ENCODE measurements around the gene SLC9A9. TPM values are rescaled to one million over a fixed set of nuclear protein-coding genes. Genes with fewer than 3 reads are reported as not detected.

SLC9A9 gene
- polyA plus RNA-seq, 1 of the 3 experiments (the other 2 are of a cell fraction): 0.05 TPM

DNA sequence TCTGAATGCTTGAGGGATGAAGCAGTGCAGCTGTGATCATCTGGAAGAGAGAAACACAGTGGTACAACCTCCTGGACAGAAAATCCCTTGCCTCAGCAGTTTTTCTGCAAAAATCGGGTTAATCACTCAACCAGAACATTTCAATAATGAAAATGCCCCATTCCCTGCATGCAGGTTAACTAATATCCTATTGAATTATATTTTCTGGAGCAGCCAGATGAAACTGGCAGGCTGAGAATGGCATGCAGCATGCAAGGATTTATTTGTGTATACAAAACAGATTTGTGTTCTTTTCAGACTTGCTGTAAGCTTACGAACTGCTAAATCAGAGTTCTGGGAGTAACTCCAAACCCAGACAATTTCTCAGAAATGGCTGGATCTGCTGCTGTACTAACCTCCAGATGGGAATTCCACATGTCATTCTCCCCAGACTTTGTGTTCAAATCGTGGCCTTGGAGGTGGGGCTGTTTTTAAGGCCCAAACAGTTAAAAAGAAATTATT lies 39.1 kb downstream of the SLC9A9 start:
- no peak for DNase-seq
- CTCF ChIA-PET: no interaction called here

DNA sequence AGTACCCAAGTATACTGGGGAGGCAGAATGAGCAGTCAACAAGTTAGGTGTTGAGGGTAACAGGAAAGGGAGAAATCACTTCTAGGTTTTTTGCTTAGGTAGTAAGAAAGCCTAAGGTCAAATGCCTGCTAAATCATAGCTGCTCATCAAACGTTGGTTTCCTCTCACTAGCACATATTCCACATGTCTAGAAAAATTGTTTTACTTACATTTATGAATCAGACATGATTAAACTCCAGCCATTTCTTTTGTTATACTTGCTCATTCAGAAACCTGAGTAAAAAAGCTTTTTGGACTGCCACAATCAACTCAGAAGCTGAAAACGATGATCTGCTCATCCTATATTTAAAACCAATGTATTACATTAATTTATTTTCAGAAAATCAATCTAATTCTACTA lies 40.2 kb downstream of the SLC9A9 start:
- WGBS (ENCODE audit: low lambda C conversion rate): 4% methylated on average over 2 of the region's 2 CpGs
- Histone ChIP-seq H3K4me3 (ENCODE audit: low read depth in 2 of 2, low read length in 1 of 2) (no peak overlapping the region), H2AFZ (ENCODE audit: low read depth) (no peak overlapping the region), H3K27me3 (ENCODE audit: insufficient read depth) (peaks cover 14% of the 10 kb centered on the region), H3K27ac (ENCODE audit: low read depth in 2 of 2, low read length in 1 of 2) (no peak overlapping the region), H3K79me2 (ENCODE audit: insufficient read depth) (no peaks in the 10 kb centered on the region), H3K36me3 (replicated peaks in 1 of 2; ENCODE audit: control insufficient read depth in 1 of 2, insufficient read depth in 2 of 2, low read length in 1 of 2) (no peaks in the 10 kb centered on the region), H3K9me3 (no peaks in the 10 kb centered on the region), H3K4me2 (no peak overlapping the region), H3K4me1 (ENCODE audit: control insufficient read depth in 1 of 2, insufficient read depth in 2 of 2, low read depth in 1 of 2, low read length in 1 of 2) (no peaks in the 10 kb centered on the region), H4K20me1 (ENCODE audit: insufficient read depth) (no peaks in the 10 kb centered on the region), H3F3A (replicated peaks; ENCODE audit: insufficient read depth) (no peaks in the 10 kb centered on the region), H3K9ac (no peak overlapping the region), H3K9me2 (no peaks in the 10 kb centered on the region)
- no peak for DNase-seq
- ChIA-PET CTCF (no interaction called here), POLR2A (no interaction called here)
- no peak for TF ChIP-seq TCF12 (IDR thresholded peaks at IDR 0.05)
- no peak for TF ChIP-seq RFX5 (IDR thresholded peaks at IDR 0.05; ENCODE audit: low read length)
- TF ChIP-seq, protein P1, sequence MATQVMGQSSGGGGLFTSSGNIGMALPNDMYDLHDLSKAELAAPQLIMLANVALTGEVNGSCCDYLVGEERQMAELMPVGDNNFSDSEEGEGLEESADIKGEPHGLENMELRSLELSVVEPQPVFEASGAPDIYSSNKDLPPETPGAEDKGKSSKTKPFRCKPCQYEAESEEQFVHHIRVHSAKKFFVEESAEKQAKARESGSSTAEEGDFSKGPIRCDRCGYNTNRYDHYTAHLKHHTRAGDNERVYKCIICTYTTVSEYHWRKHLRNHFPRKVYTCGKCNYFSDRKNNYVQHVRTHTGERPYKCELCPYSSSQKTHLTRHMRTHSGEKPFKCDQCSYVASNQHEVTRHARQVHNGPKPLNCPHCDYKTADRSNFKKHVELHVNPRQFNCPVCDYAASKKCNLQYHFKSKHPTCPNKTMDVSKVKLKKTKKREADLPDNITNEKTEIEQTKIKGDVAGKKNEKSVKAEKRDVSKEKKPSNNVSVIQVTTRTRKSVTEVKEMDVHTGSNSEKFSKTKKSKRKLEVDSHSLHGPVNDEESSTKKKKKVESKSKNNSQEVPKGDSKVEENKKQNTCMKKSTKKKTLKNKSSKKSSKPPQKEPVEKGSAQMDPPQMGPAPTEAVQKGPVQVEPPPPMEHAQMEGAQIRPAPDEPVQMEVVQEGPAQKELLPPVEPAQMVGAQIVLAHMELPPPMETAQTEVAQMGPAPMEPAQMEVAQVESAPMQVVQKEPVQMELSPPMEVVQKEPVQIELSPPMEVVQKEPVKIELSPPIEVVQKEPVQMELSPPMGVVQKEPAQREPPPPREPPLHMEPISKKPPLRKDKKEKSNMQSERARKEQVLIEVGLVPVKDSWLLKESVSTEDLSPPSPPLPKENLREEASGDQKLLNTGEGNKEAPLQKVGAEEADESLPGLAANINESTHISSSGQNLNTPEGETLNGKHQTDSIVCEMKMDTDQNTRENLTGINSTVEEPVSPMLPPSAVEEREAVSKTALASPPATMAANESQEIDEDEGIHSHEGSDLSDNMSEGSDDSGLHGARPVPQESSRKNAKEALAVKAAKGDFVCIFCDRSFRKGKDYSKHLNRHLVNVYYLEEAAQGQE (IDR thresholded peaks at IDR 0.05; ENCODE audit: low read depth, low read length): no peak
- TF ChIP-seq MXI1 (IDR thresholded peaks at IDR 0.05; ENCODE audit: low read depth, low read length): no peak
- TF ChIP-seq, protein P2, sequence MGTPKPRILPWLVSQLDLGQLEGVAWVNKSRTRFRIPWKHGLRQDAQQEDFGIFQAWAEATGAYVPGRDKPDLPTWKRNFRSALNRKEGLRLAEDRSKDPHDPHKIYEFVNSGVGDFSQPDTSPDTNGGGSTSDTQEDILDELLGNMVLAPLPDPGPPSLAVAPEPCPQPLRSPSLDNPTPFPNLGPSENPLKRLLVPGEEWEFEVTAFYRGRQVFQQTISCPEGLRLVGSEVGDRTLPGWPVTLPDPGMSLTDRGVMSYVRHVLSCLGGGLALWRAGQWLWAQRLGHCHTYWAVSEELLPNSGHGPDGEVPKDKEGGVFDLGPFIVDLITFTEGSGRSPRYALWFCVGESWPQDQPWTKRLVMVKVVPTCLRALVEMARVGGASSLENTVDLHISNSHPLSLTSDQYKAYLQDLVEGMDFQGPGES (IDR thresholded peaks at IDR 0.05; ENCODE audit: low read depth, low read length): no peak
- TF ChIP-seq TEAD4 (IDR thresholded peaks at IDR 0.05; ENCODE audit: borderline replicate concordance, insufficient read depth): no peak
- TF ChIP-seq MEF2A (IDR thresholded peaks at IDR 0.05; ENCODE audit: borderline replicate concordance, low read depth): no peak
- TF ChIP-seq, protein P3, sequence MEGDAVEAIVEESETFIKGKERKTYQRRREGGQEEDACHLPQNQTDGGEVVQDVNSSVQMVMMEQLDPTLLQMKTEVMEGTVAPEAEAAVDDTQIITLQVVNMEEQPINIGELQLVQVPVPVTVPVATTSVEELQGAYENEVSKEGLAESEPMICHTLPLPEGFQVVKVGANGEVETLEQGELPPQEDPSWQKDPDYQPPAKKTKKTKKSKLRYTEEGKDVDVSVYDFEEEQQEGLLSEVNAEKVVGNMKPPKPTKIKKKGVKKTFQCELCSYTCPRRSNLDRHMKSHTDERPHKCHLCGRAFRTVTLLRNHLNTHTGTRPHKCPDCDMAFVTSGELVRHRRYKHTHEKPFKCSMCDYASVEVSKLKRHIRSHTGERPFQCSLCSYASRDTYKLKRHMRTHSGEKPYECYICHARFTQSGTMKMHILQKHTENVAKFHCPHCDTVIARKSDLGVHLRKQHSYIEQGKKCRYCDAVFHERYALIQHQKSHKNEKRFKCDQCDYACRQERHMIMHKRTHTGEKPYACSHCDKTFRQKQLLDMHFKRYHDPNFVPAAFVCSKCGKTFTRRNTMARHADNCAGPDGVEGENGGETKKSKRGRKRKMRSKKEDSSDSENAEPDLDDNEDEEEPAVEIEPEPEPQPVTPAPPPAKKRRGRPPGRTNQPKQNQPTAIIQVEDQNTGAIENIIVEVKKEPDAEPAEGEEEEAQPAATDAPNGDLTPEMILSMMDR (IDR thresholded peaks at IDR 0.05): no peak
- no peak for TF ChIP-seq ELF1 (IDR thresholded peaks at IDR 0.05)
- no peak for TF ChIP-seq FOXJ3 (CRISPR knock-in tag; IDR thresholded peaks at IDR 0.05)
- no peak for TF ChIP-seq GABPA (IDR thresholded peaks at IDR 0.05; ENCODE audit: low read depth)
- TF ChIP-seq FOXM1 (IDR thresholded peaks at IDR 0.05; ENCODE audit: low read depth): no peak
- no peak for TF ChIP-seq RCOR1 (IDR thresholded peaks at IDR 0.05; ENCODE audit: low read length)
- TF ChIP-seq EZH2phosphoT487 (IDR thresholded peaks at IDR 0.05; ENCODE audit: borderline replicate concordance, low read depth): no peak
- no peak for TF ChIP-seq TAF1 (IDR thresholded peaks at IDR 0.05; ENCODE audit: borderline replicate concordance, low read depth, low read length)
- no peak for TF ChIP-seq EP300 (IDR thresholded peaks at IDR 0.05; ENCODE audit: borderline replicate concordance in 1 of 2, low read depth in 1 of 2, low read length in 1 of 2)
- no peak for TF ChIP-seq FOSL2 (IDR thresholded peaks at IDR 0.05; ENCODE audit: borderline replicate concordance, low read depth)

More for the DNA sequence above, 39.1 kb downstream of the SLC9A9 start:
- Histone ChIP-seq H3K9ac (no peak overlapping the region), H3F3A (replicated peaks; ENCODE audit: insufficient read depth) (no peaks in the 10 kb centered on the region), H3K4me3 (ENCODE audit: low read depth in 2 of 2, low read length in 1 of 2) (no peak overlapping the region), H3K27me3 (ENCODE audit: insufficient read depth) (peaks cover 14% of the 10 kb centered on the region), H3K27ac (ENCODE audit: low read depth in 2 of 2, low read length in 1 of 2) (no peak overlapping the region), H3K79me2 (ENCODE audit: insufficient read depth) (no peaks in the 10 kb centered on the region), H3K36me3 (replicated peaks in 1 of 2; ENCODE audit: control insufficient read depth in 1 of 2, insufficient read depth in 2 of 2, low read length in 1 of 2) (no peaks in the 10 kb centered on the region), H3K4me1 (ENCODE audit: control insufficient read depth in 1 of 2, insufficient read depth in 2 of 2, low read depth in 1 of 2, low read length in 1 of 2) (no peaks in the 10 kb centered on the region), H3K9me3 (no peaks in the 10 kb centered on the region), H2AFZ (ENCODE audit: low read depth) (no peak overlapping the region), H4K20me1 (ENCODE audit: insufficient read depth) (no peaks in the 10 kb centered on the region), H3K9me2 (no peaks in the 10 kb centered on the region), H3K4me2 (no peak overlapping the region)
- TF ChIP-seq EZH2phosphoT487 (IDR thresholded peaks at IDR 0.05; ENCODE audit: borderline replicate concordance, low read depth) (no peak), NFIC (IDR thresholded peaks at IDR 0.05; ENCODE audit: borderline replicate concordance) (no peak), TAF1 (IDR thresholded peaks at IDR 0.05; ENCODE audit: borderline replicate concordance, low read depth, low read length) (no peak), MEF2A (IDR thresholded peaks at IDR 0.05; ENCODE audit: borderline replicate concordance, low read depth) (no peak), TCF12 (IDR thresholded peaks at IDR 0.05) (no peak), JUND (IDR thresholded peaks at IDR 0.05) (no peak), TEAD4 (IDR thresholded peaks at IDR 0.05; ENCODE audit: borderline replicate concordance, insufficient read depth) (no peak)
- TF ChIP-seq, protein P4, sequence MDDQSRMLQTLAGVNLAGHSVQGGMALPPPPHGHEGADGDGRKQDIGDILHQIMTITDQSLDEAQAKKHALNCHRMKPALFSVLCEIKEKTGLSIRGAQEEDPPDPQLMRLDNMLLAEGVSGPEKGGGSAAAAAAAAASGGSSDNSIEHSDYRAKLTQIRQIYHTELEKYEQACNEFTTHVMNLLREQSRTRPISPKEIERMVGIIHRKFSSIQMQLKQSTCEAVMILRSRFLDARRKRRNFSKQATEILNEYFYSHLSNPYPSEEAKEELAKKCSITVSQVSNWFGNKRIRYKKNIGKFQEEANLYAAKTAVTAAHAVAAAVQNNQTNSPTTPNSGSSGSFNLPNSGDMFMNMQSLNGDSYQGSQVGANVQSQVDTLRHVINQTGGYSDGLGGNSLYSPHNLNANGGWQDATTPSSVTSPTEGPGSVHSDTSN (IDR thresholded peaks at IDR 0.05): no peak
- WGBS (ENCODE audit: low lambda C conversion rate): 4% methylated on average over 3 of the region's 3 CpGs
- POLR2A ChIA-PET: no interaction called here

All from SK-N-SH (cell line).